ENCODE data around the gene ZNF618. TPM values are rescaled to one million over a fixed set of nuclear protein-coding genes. Genes with fewer than 3 reads are reported as not detected.

The ZNF618 gene
- total RNA-seq, 2 donors from 2014 or later = 16.6 to 24.9 TPM

GRCh38 chr9:114021578-114021977 lies 145.5 kb downstream of the ZNF618 start:
- no peaks in the 10 kb centered on the region for H3K27me3 ChIP-seq (replicated peaks; ENCODE audit: insufficient read depth)
- no peak for TF ChIP-seq CTCF (IDR thresholded peaks at IDR 0.05)
- H3K36me3 ChIP-seq = peaks cover 29% of the 10 kb centered on the region
- no peak overlapping the region for H3K4me3 ChIP-seq
- H3K27ac ChIP-seq = no peak overlapping the region
- DNase-seq (ENCODE audit: low spot score) (no peak), ATAC-seq (ENCODE audit: insufficient number of reproducible peaks, low FRiP score, low read depth) (no peak)
- H3K9me3 ChIP-seq = peaks cover 16% of the 10 kb centered on the region
- no peaks in the 10 kb centered on the region for H3K4me1 ChIP-seq (ENCODE audit: control insufficient read depth in 1 of 2, low read depth in 2 of 2)

- Histone ChIP-seq H3K27me3 (replicated peaks; ENCODE audit: insufficient read depth) (no peaks in the 10 kb centered on the region), H3K27ac (no peak overlapping the region), H3K9me3 (peaks cover 16% of the 10 kb centered on the region), H3K4me3 (no peak overlapping the region), H3K36me3 (peaks cover 22% of the 10 kb centered on the region), H3K4me1 (ENCODE audit: control insufficient read depth in 1 of 2, low read depth in 2 of 2) (no peaks in the 10 kb centered on the region)
- DNase-seq (ENCODE audit: low spot score) = no peak
- no peak for ATAC-seq (ENCODE audit: insufficient number of reproducible peaks, low FRiP score, low read depth)
- TF ChIP-seq CTCF (IDR thresholded peaks at IDR 0.05) = no peak
Measured at GRCh38 chr9:114023961-114024360, 147.9 kb downstream of the ZNF618 start.

DNA sequence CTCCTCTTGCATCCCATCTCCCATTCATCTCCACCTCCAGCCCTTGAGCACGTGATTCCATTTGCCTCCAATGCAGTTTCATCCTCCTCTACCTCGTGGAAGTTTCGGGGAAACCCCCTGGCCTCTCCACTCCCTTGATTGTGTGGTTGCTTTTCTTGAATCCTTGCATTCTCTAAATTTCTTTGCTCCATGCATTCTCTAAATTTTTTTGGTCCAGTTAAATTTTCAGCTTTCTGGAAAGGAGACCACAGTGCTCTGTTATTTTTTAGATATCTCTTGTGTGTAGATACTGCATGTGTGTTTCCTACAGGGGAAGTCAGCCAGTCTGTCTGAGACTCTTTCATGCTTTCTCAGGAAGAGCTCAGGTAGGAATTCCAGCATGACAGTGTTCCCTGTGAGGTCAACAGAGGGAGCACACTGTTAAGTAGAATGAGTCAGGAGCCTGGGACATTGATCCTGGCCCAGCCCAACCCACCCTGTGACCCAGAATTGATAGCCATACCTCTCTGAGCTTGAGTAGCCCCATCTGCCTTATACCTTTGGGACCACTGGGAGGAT lies 149.2 kb downstream of the ZNF618 start:
- DNase-seq (ENCODE audit: low spot score) (no peak), ATAC-seq (ENCODE audit: insufficient number of reproducible peaks, low FRiP score, low read depth) (no peak)
- Histone ChIP-seq H3K4me1 (ENCODE audit: control insufficient read depth in 1 of 2, low read depth in 2 of 2) (no peaks in the 10 kb centered on the region), H3K4me3 (no peak overlapping the region), H3K27ac (no peak overlapping the region), H3K27me3 (replicated peaks; ENCODE audit: insufficient read depth) (no peaks in the 10 kb centered on the region), H3K36me3 (peaks cover 32% of the 10 kb centered on the region), H3K9me3 (peaks cover 16% of the 10 kb centered on the region)
- TF ChIP-seq CTCF (IDR thresholded peaks at IDR 0.05) = no peak

DNA sequence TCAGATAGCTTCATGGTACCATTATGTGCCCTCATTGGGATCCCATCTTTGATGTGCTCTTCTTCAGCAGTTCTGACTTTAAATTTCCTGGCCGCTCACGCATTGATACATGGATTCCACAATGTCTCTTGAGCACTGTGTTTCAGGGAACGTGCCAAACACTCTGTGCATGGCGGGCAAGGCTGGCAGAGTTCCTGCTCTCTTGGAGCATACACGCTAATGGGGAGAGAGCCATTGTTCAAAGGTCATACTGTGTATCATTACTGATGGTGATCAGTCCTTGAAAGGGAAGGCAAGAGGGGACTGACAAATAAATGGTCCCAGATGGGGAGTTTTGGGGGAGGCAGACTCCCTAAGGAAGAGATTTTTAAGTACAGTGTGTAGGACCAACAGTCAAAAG lies 149.7 kb downstream of the ZNF618 start:
- no peak for TF ChIP-seq CTCF (IDR thresholded peaks at IDR 0.05)
- no peaks in the 10 kb centered on the region for H3K4me1 ChIP-seq (ENCODE audit: control insufficient read depth in 1 of 2, low read depth in 2 of 2)
- DNase-seq (ENCODE audit: low spot score) (no peak), ATAC-seq (ENCODE audit: insufficient number of reproducible peaks, low FRiP score, low read depth) (no peak)
- H3K4me3 ChIP-seq = no peak overlapping the region
- no peaks in the 10 kb centered on the region for H3K27me3 ChIP-seq (replicated peaks; ENCODE audit: insufficient read depth)
- H3K9me3 ChIP-seq = peaks cover 16% of the 10 kb centered on the region
- H3K27ac ChIP-seq = no peak overlapping the region
- H3K36me3 ChIP-seq = peaks cover 37% of the 10 kb centered on the region

DNA sequence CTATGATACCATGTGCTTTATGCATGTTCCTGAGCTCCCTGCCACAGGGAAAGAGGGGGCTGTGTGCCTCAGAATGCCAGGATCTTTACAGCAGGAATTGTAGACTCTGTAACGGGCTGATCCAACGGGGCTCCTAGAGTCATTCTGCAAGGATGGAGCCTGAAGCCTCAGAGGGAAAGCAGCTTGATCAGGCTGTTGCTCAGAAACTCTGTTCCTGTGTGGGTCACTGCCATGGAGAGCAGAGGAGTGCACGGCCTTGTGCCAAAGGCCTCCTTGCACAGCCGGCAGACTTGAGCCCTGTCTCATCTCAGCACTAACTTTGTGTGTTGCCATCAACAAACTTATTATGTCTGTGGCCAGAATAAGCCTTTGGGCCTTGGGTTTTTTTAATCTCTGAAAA lies 150.2 kb downstream of the ZNF618 start:
- no peak for ATAC-seq (ENCODE audit: insufficient number of reproducible peaks, low FRiP score, low read depth)

More for the DNA sequence above, 150.2 kb downstream of the ZNF618 start:
- Histone ChIP-seq H3K4me3 (no peak overlapping the region), H3K9me3 (peaks cover 16% of the 10 kb centered on the region), H3K4me1 (ENCODE audit: control insufficient read depth in 1 of 2, low read depth in 2 of 2) (no peaks in the 10 kb centered on the region), H3K27me3 (replicated peaks; ENCODE audit: insufficient read depth) (no peaks in the 10 kb centered on the region), H3K36me3 (peaks cover 37% of the 10 kb centered on the region), H3K27ac (no peak overlapping the region)
- no peak for TF ChIP-seq CTCF (IDR thresholded peaks at IDR 0.05)
- no peak for DNase-seq (ENCODE audit: low spot score)

Measured in thoracic aorta (tissue), 2 donors.